Fibroblast of peridontal ligament (primary cell): Measurements from ENCODE around the gene TEFM.
A peak's percentile ranks its signal among the peaks of the same experiment; 100 is the strongest.
"Not testable (repeated sequence)": the region's sequence is repeated elsewhere in the genome, so short reads cannot be mapped to it uniquely, and the experiment has no call there.

Experiments
- DNase-seq: peaks from one replicate; pipeline ENCODE4 v3.0.0-alpha.2; 2010; ENCODE audit errors: extremely low read depth

The TEFM gene

GRCh38 chr17:30920683-30921543 is 14.9 kb upstream of the TEFM start:
- no peak for DNase-seq

- no peak for DNase-seq
Measured at GRCh38 chr17:30920282-30920681, 14.2 kb upstream of the TEFM start.

GRCh38 chr17:30917050-30917449 is 11.0 kb upstream of the TEFM start:
- DNase-seq: no peak

- no peak for DNase-seq
Measured at GRCh38 chr17:30915833-30916611, 10.0 kb upstream of the TEFM start.

GRCh38 chr17:30913955-30914354 is 7.9 kb upstream of the TEFM start:
- no peak for DNase-seq

GRCh38 chr17:30910151-30910550 is 4.1 kb upstream of the TEFM start:
- DNase-seq: not testable (repeated sequence)

GRCh38 chr17:30908717-30909420 is 2.8 kb upstream of the TEFM start:
- DNase-seq: no peak

GRCh38 chr17:30905742-30906100 is 317 bp downstream of the TEFM start:
- DNase-seq: peak; percentile 45

GRCh38 chr17:30897311-30897710 is 8.7 kb downstream of the TEFM start:
- DNase-seq: no peak

GRCh38 chr17:30894236-30894635 is 11.8 kb downstream of the TEFM start:
- DNase-seq: no peak

GRCh38 chr17:30886187-30886586 is 19.9 kb downstream of the TEFM start:
- no peak for DNase-seq

- DNase-seq: no peak
Measured at GRCh38 chr17:30869005-30869404, 37.0 kb downstream of the TEFM start.

GRCh38 chr17:30864636-30865035 is 41.4 kb downstream of the TEFM start:
- no peak for DNase-seq

- DNase-seq: peak; percentile 23
Measured at GRCh38 chr17:30858556-30859250, 47.3 kb downstream of the TEFM start.

- DNase-seq: no peak
Measured at GRCh38 chr17:30854146-30854545, 51.9 kb downstream of the TEFM start.
